IMR-90 (cell line): Measurements from ENCODE around the gene NCKAP5. TPM values are rescaled to one million over a fixed set of nuclear protein-coding genes. Genes with fewer than 3 reads are reported as not detected.

Source experiments
- ATAC-seq: fragments of 200-7000 bp; cut with Tn5 transposase; 2 replicates; pipeline ENCODE4 v1.9.1; 2020; ENCODE audit warnings: low read depth, mild to moderate bottlenecking, moderate library complexity
- BruUV-seq: library from RNA; stranded (reverse); fragments of 400-500 nt; replicated peaks from 2 replicates; lab custom pipeline; 2021; lab: Mats Ljungman, UMichigan
- CTCF ChIA-PET: fragments of 300-600 bp; formaldehyde crosslinking; extraction: SDS; loops from one replicate; lab custom pipeline; 2021; ENCODE audit warnings: antibody characterized with exemption; lab: Yijun Ruan, JAX
- POLR2A ChIA-PET: fragments of 300-600 bp; sonication (Branson Sonifier 250); formaldehyde crosslinking; loops from one replicate; lab custom pipeline; 2022; ENCODE audit warnings: antibody characterized with exemption; ENCODE audit not compliant: unreplicated experiment; lab: Charles Lee
- DNase-seq: peaks from one replicate; pipeline ENCODE4 v3.0.0; 2013
- H2AFZ ChIP-seq: replicated peaks from 2 replicates; pipeline ENCODE3; 2013; ENCODE audit warnings: low read length, mild to moderate bottlenecking; ENCODE audit not compliant: poor library complexity
- H2AK5ac ChIP-seq: 2 replicates; pipeline ENCODE4 v1.6.1; 2013; ENCODE audit warnings: low read depth, low read length, inconsistent platforms
- H2AK9ac ChIP-seq: replicated peaks from 2 replicates; pipeline ENCODE3; 2013; ENCODE audit warnings: mild to moderate bottlenecking, low read depth, low read length, moderate library complexity; ENCODE audit not compliant: poor library complexity
- H2BK120ac ChIP-seq: 2 replicates; pipeline ENCODE4 v1.6.1; 2013; ENCODE audit warnings: low read depth, low read length, inconsistent platforms
- H2BK15ac ChIP-seq: 3 replicates; pipeline ENCODE4 v1.6.1; 2013; ENCODE audit warnings: low read depth, low read length, inconsistent platforms
- H2BK20ac ChIP-seq: 2 replicates; pipeline ENCODE4 v1.6.1; 2013; ENCODE audit warnings: low read depth, mild to moderate bottlenecking, inconsistent platforms, low read length, moderate library complexity
- H2BK5ac ChIP-seq: 2 replicates; pipeline ENCODE4 v1.6.1; 2013; ENCODE audit warnings: mild to moderate bottlenecking, low read depth, low read length, inconsistent platforms; ENCODE audit not compliant: poor library complexity, severe bottlenecking
- H3K14ac ChIP-seq: replicated peaks from 2 replicates; pipeline ENCODE4 v1.6.1; 2013; ENCODE audit warnings: low read depth, low read length, inconsistent platforms
- H3K18ac ChIP-seq: 2 replicates; pipeline ENCODE4 v1.6.1; 2013; ENCODE audit warnings: low read depth, low read length, control low read depth
- H3K23ac ChIP-seq: 2 replicates; pipeline ENCODE4 v1.6.1; 2013; ENCODE audit warnings: low read depth, low read length, inconsistent platforms
- H3K27ac ChIP-seq: 2 replicates; pipeline ENCODE4 v1.5.1; 2013; ENCODE audit warnings: mild to moderate bottlenecking, control low read depth, low read length; ENCODE audit not compliant: insufficient read depth
- H3K27me3 ChIP-seq: 2 replicates; pipeline ENCODE4 v1.6.1; 2013; ENCODE audit warnings: low read length; ENCODE audit not compliant: control insufficient read depth, insufficient read depth
- H3K36me3 ChIP-seq: 2 replicates; pipeline ENCODE4 v1.6.1; 2013; ENCODE audit warnings: low read length, mixed read lengths; ENCODE audit not compliant: control insufficient read depth, insufficient read depth
- H3K4ac ChIP-seq: 2 replicates; pipeline ENCODE4 v1.6.1; 2013; ENCODE audit warnings: low read depth, low read length, inconsistent platforms
- H3K4me1 ChIP-seq: 2 replicates; pipeline ENCODE4 v1.6.1; 2013; ENCODE audit warnings: low read length, mixed read lengths; ENCODE audit not compliant: control insufficient read depth, insufficient read depth
- H3K4me2 ChIP-seq: 2 replicates; pipeline ENCODE4 v1.6.1; 2013; ENCODE audit warnings: low read depth, mild to moderate bottlenecking, control low read depth, low read length, moderate library complexity
- H3K4me3 ChIP-seq: 2 replicates; pipeline ENCODE4 v1.5.1; 2013; ENCODE audit warnings: low read depth, mild to moderate bottlenecking, control low read depth, low read length, moderate library complexity; ENCODE audit not compliant: insufficient read depth
- H3K56ac ChIP-seq: 2 replicates; pipeline ENCODE4 v1.6.1; 2013; ENCODE audit warnings: low read length, inconsistent platforms; ENCODE audit not compliant: insufficient read depth; ENCODE audit errors: extremely low read depth
- H3K79me1 ChIP-seq, 2 experiments: 2 replicates each; pipeline ENCODE4 v1.6.1; 2013; ENCODE audit warnings: low read length in 2 of 2, inconsistent platforms in 1 of 2, low read depth in 1 of 2
- H3K9ac ChIP-seq: 2 replicates; pipeline ENCODE4 v1.6.1; 2013; ENCODE audit warnings: low read depth, low read length, control low read depth
- H3K9me1 ChIP-seq: 2 replicates; pipeline ENCODE4 v1.6.1; 2013; ENCODE audit warnings: low read length, inconsistent platforms; ENCODE audit not compliant: insufficient read depth
- H3K9me3 ChIP-seq: 2 replicates; pipeline ENCODE4 v1.6.1; 2013; ENCODE audit warnings: low read length; ENCODE audit not compliant: control insufficient read depth, insufficient read depth
- H4K20me1 ChIP-seq: 2 replicates; pipeline ENCODE4 v1.6.1; 2013; ENCODE audit warnings: low read length, inconsistent platforms; ENCODE audit not compliant: insufficient read depth
- H4K5ac ChIP-seq: 2 replicates; pipeline ENCODE4 v1.6.1; 2013; ENCODE audit warnings: mild to moderate bottlenecking, low read depth, low read length, control low read depth
- H4K8ac ChIP-seq, 2 experiments: 2 replicates each; pipeline ENCODE4 v1.6.1; 2013; ENCODE audit warnings: low read depth in 2 of 2, low read length in 2 of 2, control low read depth in 1 of 2, inconsistent platforms in 1 of 2
- H4K91ac ChIP-seq: 2 replicates; pipeline ENCODE4 v1.6.1; 2013; ENCODE audit warnings: low read depth, low read length, inconsistent platforms; ENCODE audit not compliant: insufficient read depth
- BHLHE40 ChIP-seq: fragments of 150-350 bp; IDR thresholded peaks from 2 replicates; pipeline ENCODE4 v1.6.1; 2016; ENCODE audit warnings: mild to moderate bottlenecking, low read depth, low read length
- CEBPB ChIP-seq: IDR thresholded peaks from 2 replicates; pipeline ENCODE4 v1.6.1; 2012; ENCODE audit warnings: low read depth, low read length, improper control_type of control experiment
- CHD1 ChIP-seq: IDR thresholded peaks from 2 replicates; pipeline ENCODE4 v1.6.1; 2012; ENCODE audit warnings: low read depth, low read length, improper control_type of control experiment
- FOS ChIP-seq: fragments of 150-350 bp; IDR thresholded peaks from 2 replicates; pipeline ENCODE4 v1.6.1; 2016; ENCODE audit warnings: low read depth, low read length
- MXI1 ChIP-seq: IDR thresholded peaks from 2 replicates; pipeline ENCODE4 v1.6.1; 2012; ENCODE audit warnings: low read depth, mild to moderate bottlenecking, low read length, moderate library complexity, borderline replicate concordance
- RCOR1 ChIP-seq: IDR thresholded peaks from 2 replicates; pipeline ENCODE4 v1.6.1; 2012; ENCODE audit warnings: mild to moderate bottlenecking, low read length, improper control_type of control experiment; ENCODE audit not compliant: insufficient replicate concordance
- SMC3 ChIP-seq: fragments of 150-350 bp; IDR thresholded peaks from 2 replicates; pipeline ENCODE4 v1.6.1; 2016; ENCODE audit warnings: low read depth, mild to moderate bottlenecking, antibody characterized with exemption, low read length, moderate library complexity
- WGBS, 2 experiments: methylation state at CpG; one replicate each; pipeline versions ENCODE4 v1.1.5 to v1.1.7; 2013; ENCODE audit warnings: missing lambda C conversion rate in 2 of 2; ENCODE audit not compliant: insufficient read length in 1 of 2; ENCODE audit errors: extremely low coverage in 2 of 2; 5-methylcytosine and 5-hydroxymethylcytosine counted together
- dilution Hi-C: fragments of 300-500 bp; cut with HindIII; formaldehyde crosslinking; loops from one replicate; pipeline ENCODE4 v1.14.3; 2018; ENCODE audit warnings: low sequenced_read_pairs; ENCODE audit not compliant: unreplicated experiment
- in situ Hi-C: fragments of 300-500 bp; cut with MboI; formaldehyde crosslinking; loops from 3 replicates; pipeline ENCODE4 v1.14.3; 2019; ENCODE audit warnings: low sequenced_read_pairs, inconsistent platforms, mixed read lengths
- intact Hi-C: fragments of 100-400 bp; cut with micrococcal nuclease; formaldehyde crosslinking; loops from 2 replicates; pipeline ENCODE4 v1.10.0; 2022
- polyA plus RNA-seq, 3 experiments: library from polyadenylated mRNA; depleted of rRNA; stranded (reverse); fragments of >200 nt; gene quantifications; 2 replicates each; pipeline ENCODE4 v1.2.3, GENCODE V29; 2012; ENCODE audit warnings: low replicate concordance in 1 of 3
- total RNA-seq: library from RNA; depleted of rRNA; stranded (reverse); fragments of >200 nt; gene quantifications from 2 replicates; pipeline ENCODE4 v1.2.3, GENCODE V29; 2012

NCKAP5 gene
- total and polyA plus RNA-seq, 2 of the 4 experiments (the other 2 are of a cell fraction) = 2.7 to 3.9 TPM

DNA sequence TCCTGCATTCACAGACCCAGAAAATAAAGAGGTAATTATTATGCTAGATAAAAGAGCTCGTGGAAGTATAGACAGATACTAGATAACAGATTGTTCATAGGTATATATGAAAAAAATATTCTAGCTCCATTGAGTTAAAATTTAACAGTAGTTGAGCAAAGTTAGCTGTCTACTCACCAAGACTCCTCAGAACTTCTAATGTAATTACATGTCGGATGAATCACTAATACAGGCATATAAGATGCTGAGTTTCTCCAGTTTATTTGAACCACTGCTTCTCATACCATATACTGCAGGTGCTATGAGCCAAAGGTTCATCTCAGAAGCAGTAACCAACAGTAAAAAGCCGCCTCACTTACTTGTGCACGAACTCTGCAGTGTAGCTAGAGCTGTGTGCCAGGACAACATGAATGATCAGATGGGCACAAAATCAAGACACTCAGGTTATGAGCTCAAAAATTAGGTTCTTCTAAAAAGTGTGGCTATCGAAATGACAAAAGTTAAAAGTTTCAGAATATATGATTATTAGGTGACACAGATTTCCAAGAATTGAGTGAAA, 373.4 kb downstream of the NCKAP5 start:
- peak overlapping the region; percentile 90; the same call in 1 of the 2 replicates for H4K5ac ChIP-seq
- H2AFZ ChIP-seq = no peak overlapping the region
- no peak overlapping the region for H2BK20ac ChIP-seq
- no peak overlapping the region for H3K4me2 ChIP-seq
- no peak for TF ChIP-seq SMC3
- no peak for TF ChIP-seq BHLHE40
- no peak for TF ChIP-seq CHD1
- no peak for TF ChIP-seq CEBPB
- TF ChIP-seq RCOR1 = no peak
- no peak for TF ChIP-seq FOS
- no peak for TF ChIP-seq MXI1
- H3K23ac ChIP-seq = no peak overlapping the region
- no peak overlapping the region for H2BK120ac ChIP-seq
- no peak overlapping the region for H2AK9ac ChIP-seq
- H2BK5ac ChIP-seq = no peak overlapping the region
- peaks cover 22 to 34% of the 10 kb centered on the region in 2 experiments for H3K79me1 ChIP-seq
- no peak overlapping the region for H2AK5ac ChIP-seq
- DNase-seq (no peak), ATAC-seq (no peak)
- no peak overlapping the region for H3K27ac ChIP-seq
- H3K4ac ChIP-seq = no peak overlapping the region
- no peak overlapping the region for H3K4me3 ChIP-seq
- H3K36me3 ChIP-seq = no peaks in the 10 kb centered on the region
- H3K18ac ChIP-seq = peak overlapping the region; percentile 78; the same call in 1 of the 2 replicates
- no peaks in the 10 kb centered on the region for H3K9me3 ChIP-seq
- H3K56ac ChIP-seq = no peak overlapping the region
- H3K27me3 ChIP-seq = no peaks in the 10 kb centered on the region
- no peaks in the 10 kb centered on the region; the same call in 1 of the 2 replicates for H3K9me1 ChIP-seq
- dilution Hi-C loops (no loop called here), in situ Hi-C loops (no loop called here), intact Hi-C loops (loop anchor here (10.0 kb wide), 1 partner anchor 210 kb away; no protein-coding TSS in a partner anchor)
- no peak overlapping the region for H3K9ac ChIP-seq
- BruUV-seq = no TSS peak
- ChIA-PET CTCF (interaction anchor here (0.6 kb wide), 1 partner anchor 96 kb away, joined by 3 read pairs; no protein-coding TSS in a partner anchor), POLR2A (no interaction called here)
- WGBS, 2 experiments = 95% methylated on average over 2 of the region's 5 CpGs; no CpG with 5 or more reads in 1 of the 2 experiments
- H3K14ac ChIP-seq = no peak overlapping the region
- no peak overlapping the region for H4K8ac ChIP-seq
- no peak overlapping the region for H2BK15ac ChIP-seq
- no peak overlapping the region for H4K91ac ChIP-seq
- H3K4me1 ChIP-seq = peaks cover 12% of the 10 kb centered on the region
- no peaks in the 10 kb centered on the region for H4K20me1 ChIP-seq
